Trophoblast cell (in vitro differentiated cells and primary cell): ENCODE data around the gene HEXD.
A peak's percentile ranks its signal among the peaks of the same experiment; 100 is the strongest.
"Not testable (repeated sequence)": the region's sequence is repeated elsewhere in the genome, so short reads cannot be mapped to it uniquely, and the experiment has no call there.

ENCODE experiments used
- DNase-seq, 2 donors: peaks; one replicate each; pipeline ENCODE4 v3.0.0-alpha.2; 2016
- H2AFZ ChIP-seq: 2 replicates; pipeline ENCODE4 v1.6.1; 2013; ENCODE audit warnings: low read length, moderate library complexity, mild to moderate bottlenecking; ENCODE audit not compliant: insufficient read depth, poor library complexity
- H2AK5ac ChIP-seq: 2 replicates; pipeline ENCODE4 v1.6.1; 2013; ENCODE audit warnings: mild to moderate bottlenecking, low read length
- H2BK120ac ChIP-seq: 2 replicates; pipeline ENCODE4 v1.6.1; 2013; ENCODE audit warnings: low read length, mild to moderate bottlenecking, moderate library complexity; ENCODE audit not compliant: insufficient read depth, poor library complexity
- H2BK12ac ChIP-seq: 2 replicates; pipeline ENCODE4 v1.6.1; 2013; ENCODE audit warnings: mild to moderate bottlenecking, low read length, moderate library complexity
- H2BK5ac ChIP-seq: 2 replicates; pipeline ENCODE4 v1.6.1; 2013; ENCODE audit warnings: low read length, low read depth, moderate library complexity, mild to moderate bottlenecking; ENCODE audit not compliant: poor library complexity
- H3K14ac ChIP-seq: 2 replicates; pipeline ENCODE4 v1.6.1; 2013; ENCODE audit warnings: mild to moderate bottlenecking, low read length
- H3K18ac ChIP-seq: 2 replicates; pipeline ENCODE4 v1.6.1; 2013; ENCODE audit warnings: mild to moderate bottlenecking, low read length
- H3K23ac ChIP-seq: 2 replicates; pipeline ENCODE4 v1.6.1; 2013; ENCODE audit warnings: low read length
- H3K27ac ChIP-seq: 2 replicates; pipeline ENCODE4 v1.5.1; 2013; ENCODE audit warnings: low read depth, mild to moderate bottlenecking, inconsistent platforms, low read length, moderate library complexity
- H3K27me3 ChIP-seq: 2 replicates; pipeline ENCODE4 v1.6.1; 2013; ENCODE audit warnings: inconsistent platforms, mild to moderate bottlenecking, low read length, moderate library complexity; ENCODE audit not compliant: insufficient read depth
- H3K36me3 ChIP-seq, 2 experiments: 1 replicate in 1 of 2; 2 replicates in 1 of 2; pipeline ENCODE4 v1.6.1; 2013; ENCODE audit warnings: low read length in 2 of 2, mild to moderate bottlenecking in 2 of 2, moderate library complexity in 1 of 2; ENCODE audit not compliant: insufficient read depth in 2 of 2, control insufficient read depth in 1 of 2
- H3K4ac ChIP-seq: 2 replicates; pipeline ENCODE4 v1.6.1; 2013; ENCODE audit warnings: low read depth, mild to moderate bottlenecking, low read length, moderate library complexity
- H3K4me1 ChIP-seq, 2 experiments: 1 replicate in 1 of 2; 2 replicates in 1 of 2; pipeline ENCODE4 v1.6.1; 2013; ENCODE audit warnings: low read length in 2 of 2, mild to moderate bottlenecking in 2 of 2, moderate library complexity in 1 of 2; ENCODE audit not compliant: insufficient read depth in 2 of 2, control insufficient read depth in 1 of 2
- H3K4me2 ChIP-seq: 2 replicates; pipeline ENCODE4 v1.6.1; 2013; ENCODE audit warnings: inconsistent platforms, mild to moderate bottlenecking, low read length, moderate library complexity
- H3K4me3 ChIP-seq: 2 replicates; pipeline ENCODE4 v1.5.1; 2013; ENCODE audit warnings: mild to moderate bottlenecking, low read depth, low read length, inconsistent platforms
- H3K79me1 ChIP-seq: one replicate; pipeline ENCODE4 v1.6.1; 2013; ENCODE audit warnings: low read length
- H3K79me2 ChIP-seq: 2 replicates; pipeline ENCODE4 v1.6.1; 2013; ENCODE audit warnings: low read length, mild to moderate bottlenecking; ENCODE audit not compliant: control insufficient read depth, insufficient read depth, poor library complexity
- H3K9ac ChIP-seq: 2 replicates; pipeline ENCODE4 v1.6.1; 2013; ENCODE audit warnings: mild to moderate bottlenecking, low read length
- H3K9me3 ChIP-seq: 2 replicates; pipeline ENCODE4 v1.6.1; 2013; ENCODE audit warnings: low read depth, mild to moderate bottlenecking, control low read depth, inconsistent platforms, low read length; ENCODE audit not compliant: insufficient read depth
- H4K12ac ChIP-seq: 2 replicates; pipeline ENCODE4 v1.6.1; 2013; ENCODE audit warnings: low read depth, mild to moderate bottlenecking, low read length, moderate library complexity
- H4K8ac ChIP-seq: 2 replicates; pipeline ENCODE4 v1.6.1; 2013; ENCODE audit warnings: low read depth, mild to moderate bottlenecking, low read length, moderate library complexity
- H4K91ac ChIP-seq: one replicate; pipeline ENCODE4 v1.6.1; 2013; ENCODE audit warnings: low read depth, mild to moderate bottlenecking, low read length, moderate library complexity
- WGBS: extraction: QIAGEN DNeasy Blood & Tissue Kit; methylation state at CpG from one replicate; pipeline ENCODE4 v1.1.7; 2013; ENCODE audit warnings: missing lambda C conversion rate; ENCODE audit not compliant: insufficient read length, insufficient coverage; ENCODE audit errors: extremely low coverage; 5-methylcytosine and 5-hydroxymethylcytosine counted together

HEXD gene

DNA sequence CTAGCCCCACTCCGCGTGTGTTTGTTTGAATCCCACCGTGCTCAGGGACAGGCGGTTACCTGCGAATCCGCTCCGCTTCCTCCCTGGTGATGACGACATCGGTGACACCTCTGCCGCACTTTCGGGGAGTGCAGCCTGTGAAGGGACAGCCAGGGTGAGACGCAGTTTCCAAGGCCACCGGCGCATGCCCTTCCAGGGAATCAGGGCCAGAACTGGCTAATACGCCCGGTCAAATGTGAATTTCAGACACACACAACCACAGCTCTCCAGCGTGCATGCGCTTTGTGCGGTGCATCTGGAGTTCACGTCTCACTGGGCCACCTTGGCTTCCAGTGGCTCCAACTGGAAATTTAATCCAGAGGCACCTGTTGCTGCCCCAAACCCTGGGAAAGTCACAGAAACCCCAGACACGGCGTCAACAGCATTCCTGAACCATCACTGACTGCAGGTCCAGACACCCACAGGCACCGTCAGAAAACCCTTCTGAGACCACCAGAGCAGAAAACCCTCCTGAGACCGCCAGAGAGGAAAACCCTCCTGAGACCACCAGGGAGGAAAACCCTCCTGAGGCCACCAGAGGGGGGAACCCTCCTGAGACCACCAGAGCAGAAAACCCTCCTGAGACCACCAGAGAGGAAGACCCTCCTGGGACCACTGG, 6.6 kb upstream of the HEXD start:
- Histone ChIP-seq H3K79me2 (no peaks in the 10 kb centered on the region), H3K23ac (no peak overlapping the region), H3K27ac (no peak overlapping the region), H3K79me1 (no peaks in the 10 kb centered on the region), H4K8ac (no peak overlapping the region), H3K4ac (no peak overlapping the region), H3K36me3 (no peaks in the 10 kb centered on the region), H3K14ac (no peak overlapping the region), H4K12ac (no peak overlapping the region), H3K18ac (no peak overlapping the region), H3K27me3 (no peaks in the 10 kb centered on the region), H2BK5ac (no peak overlapping the region), H2BK120ac (no peak overlapping the region), H3K4me3 (no peak overlapping the region), H3K4me1 (no peaks in the 10 kb centered on the region), H3K4me2 (no peak overlapping the region), H4K91ac (no peak overlapping the region), H2AK5ac (no peak overlapping the region), H3K9ac (peak overlapping the region; percentile 64), H2AFZ (no peak overlapping the region), H2BK12ac (no peak overlapping the region), H3K9me3 (peaks cover 2% of the 10 kb centered on the region)
- DNase-seq = no peak
- WGBS = no CpG with 5 or more reads among the region's 24 CpGs

DNA sequence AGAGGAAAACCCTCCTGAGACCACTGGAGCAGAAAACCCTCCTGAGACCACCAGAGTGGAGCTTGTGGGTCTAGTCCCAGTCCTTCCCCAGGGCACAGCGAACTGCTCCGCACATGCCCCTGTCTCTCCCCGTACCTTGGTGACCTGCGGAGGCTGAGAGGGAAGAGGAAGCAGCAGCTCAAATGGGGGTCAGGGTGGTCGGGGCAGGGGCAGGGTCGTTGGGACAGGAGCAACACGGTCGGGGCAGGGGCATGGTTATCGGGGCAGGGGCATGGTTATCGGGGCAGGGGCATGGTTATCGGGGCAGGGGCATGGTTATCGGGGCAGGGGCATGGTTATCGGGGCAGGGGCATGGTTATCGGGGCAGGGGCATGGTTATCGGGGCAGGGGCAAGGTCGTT, 6.1 kb upstream of the HEXD start:
- H3K4me3 ChIP-seq, H3K27me3 ChIP-seq, DNase-seq, H3K36me3 ChIP-seq, H4K8ac ChIP-seq, H3K4me2 ChIP-seq, H2AK5ac ChIP-seq, H3K4me1 ChIP-seq, H3K4ac ChIP-seq, H2BK120ac ChIP-seq, H3K23ac ChIP-seq, H2BK12ac ChIP-seq, H3K9ac ChIP-seq, H3K27ac ChIP-seq, H4K91ac ChIP-seq, H4K12ac ChIP-seq, H3K18ac ChIP-seq, H2BK5ac ChIP-seq, H2AFZ ChIP-seq, H3K9me3 ChIP-seq, H3K79me2 ChIP-seq, H3K14ac ChIP-seq, H3K79me1 ChIP-seq: not testable (repeated sequence)
- WGBS = no CpG with 5 or more reads among the region's 16 CpGs

DNA sequence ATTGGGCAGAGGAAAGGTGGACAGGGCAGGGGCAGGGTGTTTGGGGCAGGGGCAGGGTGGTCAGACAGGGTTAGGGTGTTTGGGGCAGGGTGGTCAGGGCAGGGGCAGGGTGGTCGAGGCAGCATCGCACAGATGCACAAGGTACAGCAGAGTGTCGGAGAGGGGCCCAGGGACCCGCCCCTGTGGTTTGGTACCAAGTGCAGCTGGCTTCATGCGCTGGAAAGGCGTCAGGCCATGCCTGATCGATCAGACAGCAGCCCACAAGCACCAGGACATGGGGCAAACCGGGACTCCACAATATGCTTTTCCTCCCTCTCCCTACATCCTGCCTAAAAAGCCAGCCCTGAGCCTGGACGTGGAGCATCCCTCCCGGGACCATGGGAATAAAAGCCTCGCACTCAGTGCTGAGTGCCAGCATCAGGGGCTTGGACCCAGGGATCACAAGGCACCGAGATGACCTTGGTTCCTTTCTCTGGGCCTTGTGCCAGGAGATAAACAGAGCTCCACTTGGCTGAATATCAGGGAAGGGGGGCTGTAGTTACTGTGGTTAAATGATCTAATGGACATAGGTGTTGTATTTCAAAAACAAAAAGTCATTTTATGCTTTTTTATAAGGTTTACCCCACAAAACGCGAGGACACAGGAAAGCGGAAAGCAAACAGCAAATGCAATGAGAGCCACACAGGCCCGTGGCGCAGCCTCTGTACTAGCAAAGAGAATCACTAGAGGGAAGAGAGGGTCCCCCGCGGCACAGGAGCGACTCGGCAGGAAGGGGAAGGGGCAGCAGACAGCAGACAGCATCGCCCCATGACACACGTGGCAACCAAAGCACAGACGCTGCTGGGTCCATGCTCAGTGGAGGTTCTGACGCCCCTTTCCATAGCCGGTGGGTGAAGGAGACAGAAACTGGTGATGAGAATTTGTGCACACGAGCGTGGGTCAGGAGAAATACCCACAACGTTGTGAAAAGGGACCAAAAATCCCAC, 5.3 kb upstream of the HEXD start:
- WGBS = no CpG with 5 or more reads among the region's 29 CpGs
- Histone ChIP-seq H3K9me3 (peaks cover 2% of the 10 kb centered on the region), H2AK5ac (no peak overlapping the region), H2AFZ (no peak overlapping the region), H3K4me3 (no peak overlapping the region), H3K18ac (no peak overlapping the region), H4K12ac (no peak overlapping the region), H3K4me1 (peaks cover 1 to 2% of the 10 kb centered on the region in 2 experiments), H2BK120ac (no peak overlapping the region), H3K4ac (no peak overlapping the region), H2BK12ac (no peak overlapping the region), H3K14ac (no peak overlapping the region), H3K27ac (no peak overlapping the region), H3K23ac (no peak overlapping the region), H3K4me2 (no peak overlapping the region), H3K79me2 (no peaks in the 10 kb centered on the region), H3K27me3 (no peaks in the 10 kb centered on the region), H3K79me1 (no peaks in the 10 kb centered on the region), H2BK5ac (no peak overlapping the region), H3K36me3 (no peaks in the 10 kb centered on the region), H4K8ac (no peak overlapping the region), H3K9ac (no peak overlapping the region), H4K91ac (no peak overlapping the region)
- no peak for DNase-seq

DNA sequence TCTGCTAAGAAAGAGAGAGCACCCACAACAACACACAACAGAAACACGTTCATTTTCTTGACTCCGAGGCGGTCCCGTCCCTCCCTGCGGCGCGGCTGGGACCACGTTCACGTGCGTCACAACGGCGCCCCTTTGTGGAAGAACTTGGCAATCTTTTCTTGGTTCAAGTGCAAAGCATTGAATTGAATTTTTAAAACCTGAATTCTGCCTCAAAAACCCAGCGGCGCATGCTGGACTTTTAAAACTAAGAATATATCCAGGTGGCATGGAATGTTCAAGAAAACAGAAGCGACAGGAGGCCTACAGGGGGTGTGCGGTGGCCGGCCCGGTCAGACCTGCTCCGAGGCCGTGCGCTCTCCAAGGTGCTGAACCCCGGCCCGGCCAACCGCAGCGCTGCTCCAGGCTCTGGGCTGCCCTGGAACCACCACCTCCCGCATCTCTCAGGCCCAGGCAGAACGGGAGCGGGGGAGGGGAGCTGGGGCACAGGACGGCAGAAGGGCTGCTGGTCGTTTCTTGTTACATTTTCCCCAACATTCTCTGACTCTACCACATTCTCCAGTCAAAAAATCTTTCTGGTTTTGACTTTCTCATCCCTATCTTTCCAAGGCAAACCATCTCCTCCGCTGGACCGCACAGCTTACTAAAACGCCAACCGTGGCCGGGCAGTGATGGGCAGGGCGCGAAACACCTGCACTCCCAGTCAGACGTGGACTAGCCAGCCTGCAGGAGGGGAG, 3.4 kb upstream of the HEXD start:
- Histone ChIP-seq H3K23ac (no peak overlapping the region), H3K27me3 (no peaks in the 10 kb centered on the region), H4K12ac (no peak overlapping the region), H3K9me3 (peaks cover 2% of the 10 kb centered on the region), H3K79me1 (peaks cover 6% of the 10 kb centered on the region), H2BK12ac (no peak overlapping the region), H3K9ac (no peak overlapping the region), H3K4me1 (peaks cover 3 to 4% of the 10 kb centered on the region in 2 experiments), H2BK120ac (no peak overlapping the region), H3K36me3 (no peaks in the 10 kb centered on the region), H3K14ac (no peak overlapping the region), H4K91ac (no peak overlapping the region), H3K18ac (no peak overlapping the region), H4K8ac (no peak overlapping the region), H2AK5ac (no peak overlapping the region), H2AFZ (no peak overlapping the region), H3K4ac (no peak overlapping the region), H3K4me3 (no peak overlapping the region), H2BK5ac (no peak overlapping the region), H3K27ac (no peak overlapping the region), H3K79me2 (peaks cover 3% of the 10 kb centered on the region), H3K4me2 (peak overlapping the region; percentile 23)
- DNase-seq = peak; percentile 75 to 87
- WGBS = no CpG with 5 or more reads among the region's 38 CpGs
